Mesothelial cell of epicardium (in vitro differentiated cells): ENCODE data around the gene MRPL10. TPM values are rescaled to one million over a fixed set of nuclear protein-coding genes. Genes with fewer than 3 reads are reported as not detected.

ENCODE experiments used
- DNase-seq, 2 experiments: peaks; one replicate each; pipeline ENCODE4 v3.0.0; 2021; ENCODE audit warnings: low spot score in 2 of 2; ENCODE audit not compliant: unreplicated experiment in 2 of 2
- H3K27ac Mint-ChIP-seq: 2 replicates; pipeline ENCODE4 v1.8.0; 2021; ENCODE audit warnings: mixed read lengths
- H3K27me3 Mint-ChIP-seq: 2 replicates; pipeline ENCODE4 v1.8.0; 2021; ENCODE audit warnings: low read depth, mixed read lengths
- H3K36me3 Mint-ChIP-seq: 2 replicates; pipeline ENCODE4 v1.8.0; 2021; ENCODE audit warnings: mixed read lengths
- H3K4me1 Mint-ChIP-seq: 2 replicates; pipeline ENCODE4 v1.8.0; 2021; ENCODE audit warnings: mixed read lengths
- H3K4me3 Mint-ChIP-seq: 2 replicates; pipeline ENCODE4 v1.8.0; 2021; ENCODE audit warnings: mild to moderate bottlenecking, moderate library complexity, mixed read lengths
- H3K9me3 Mint-ChIP-seq: 2 replicates; pipeline ENCODE4 v1.8.0; 2021; ENCODE audit warnings: mixed read lengths
- CTCF ChIP-seq: fragments of 200-600 bp; sonication (generic); IDR thresholded peaks from one replicate; pipeline ENCODE4 v1.5.0; 2021; ENCODE audit warnings: antibody characterized with exemption; ENCODE audit not compliant: unreplicated experiment
- total RNA-seq: library from RNA; stranded (reverse); gene quantifications from 3 replicates; pipeline ENCODE4 v1.2.1, GENCODE V29; 2021

The MRPL10 gene
- total RNA-seq, 1 donor from 2014 or later = 41.0 TPM

DNA sequence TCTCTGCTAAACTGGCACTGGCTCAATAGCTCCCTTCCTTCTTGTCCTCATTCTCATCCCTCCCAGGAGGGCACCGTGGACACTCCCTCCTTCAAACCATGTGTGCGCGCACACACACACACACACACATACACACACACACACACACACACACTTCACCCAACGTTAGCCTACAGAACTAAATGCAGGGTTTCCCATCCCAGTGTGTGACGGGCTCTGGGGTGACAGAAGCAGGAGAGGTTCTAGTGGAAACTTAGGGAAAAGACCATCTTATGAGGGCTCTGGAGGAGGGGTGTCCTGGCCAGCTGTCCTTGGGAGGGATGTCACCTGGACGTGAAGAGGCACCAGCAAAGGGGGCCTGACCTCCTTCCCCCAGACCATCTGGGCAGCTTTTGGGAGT lies 29.4 kb downstream of the MRPL10 start:
- H3K36me3 Mint-ChIP-seq = peaks cover under 1% of the 10 kb centered on the region
- TF ChIP-seq CTCF = no peak
- no peak overlapping the region for H3K4me3 Mint-ChIP-seq
- no peak for DNase-seq
- H3K4me1 Mint-ChIP-seq = no peaks in the 10 kb centered on the region
- no peak overlapping the region for H3K27ac Mint-ChIP-seq
- H3K9me3 Mint-ChIP-seq = no peaks in the 10 kb centered on the region
- H3K27me3 Mint-ChIP-seq = peaks cover 42% of the 10 kb centered on the region

- peaks cover 44% of the 10 kb centered on the region for H3K27me3 Mint-ChIP-seq
- no peaks in the 10 kb centered on the region for H3K4me1 Mint-ChIP-seq
- H3K9me3 Mint-ChIP-seq = no peaks in the 10 kb centered on the region
- H3K27ac Mint-ChIP-seq = no peak overlapping the region
- DNase-seq = no peak
- TF ChIP-seq CTCF = no peak
- no peak overlapping the region for H3K4me3 Mint-ChIP-seq
- no peaks in the 10 kb centered on the region for H3K36me3 Mint-ChIP-seq
Measured at GRCh38 chr17:47801176-47801765, 30.1 kb downstream of the MRPL10 start.

- no peak for DNase-seq
- no peak overlapping the region for H3K4me3 Mint-ChIP-seq
- H3K9me3 Mint-ChIP-seq = no peaks in the 10 kb centered on the region
- H3K27me3 Mint-ChIP-seq = peaks cover 48% of the 10 kb centered on the region
- H3K36me3 Mint-ChIP-seq = no peaks in the 10 kb centered on the region
- TF ChIP-seq CTCF = no peak
- H3K4me1 Mint-ChIP-seq = no peaks in the 10 kb centered on the region
- H3K27ac Mint-ChIP-seq = no peak overlapping the region
Measured at GRCh38 chr17:47800686-47801085, 30.7 kb downstream of the MRPL10 start.

DNA sequence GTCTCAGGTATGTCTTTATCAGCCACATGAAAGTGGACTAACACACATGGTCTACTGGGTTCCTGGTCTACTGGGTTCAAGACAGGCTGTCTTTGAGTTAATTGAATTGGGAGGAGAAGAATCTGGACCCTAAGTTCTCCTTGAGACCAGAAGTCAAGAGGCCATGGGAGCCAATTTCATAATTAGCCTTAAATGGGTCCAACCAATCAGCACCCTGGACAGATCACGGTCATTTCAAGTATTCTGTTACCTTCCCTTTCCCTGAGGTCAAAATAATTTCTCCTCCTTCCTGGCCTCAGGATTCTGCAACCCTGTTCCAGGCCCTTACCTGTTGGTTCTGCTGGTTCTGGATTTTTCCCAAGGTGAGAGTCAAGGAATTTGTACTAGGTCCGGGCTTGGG lies 33.5 kb downstream of the MRPL10 start:
- no peak for TF ChIP-seq CTCF
- Mint-ChIP-seq H3K27me3 (peaks cover 58% of the 10 kb centered on the region), H3K9me3 (no peaks in the 10 kb centered on the region), H3K27ac (no peak overlapping the region), H3K4me1 (no peaks in the 10 kb centered on the region), H3K4me3 (no peak overlapping the region), H3K36me3 (no peaks in the 10 kb centered on the region)
- no peak for DNase-seq

DNA sequence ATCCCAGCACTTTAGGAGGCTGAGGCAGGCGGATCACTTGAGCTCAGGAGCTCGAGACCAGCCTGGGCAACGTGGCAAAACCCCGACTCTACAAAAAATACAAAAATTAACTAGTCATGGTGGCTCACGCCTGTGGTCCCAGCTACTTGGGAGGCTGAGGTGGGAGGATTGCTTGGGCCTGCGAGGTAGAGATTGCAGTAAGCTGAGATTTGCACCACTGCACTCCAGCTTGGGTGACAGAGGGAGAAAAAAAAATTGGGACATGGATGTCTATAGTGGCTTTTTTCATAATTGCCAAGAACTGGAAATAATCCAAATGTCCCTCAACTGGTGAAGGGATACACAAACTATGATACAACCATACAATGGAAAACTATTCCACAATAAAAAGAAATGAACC lies 38.4 kb downstream of the MRPL10 start:
- H3K36me3 Mint-ChIP-seq = no peaks in the 10 kb centered on the region
- H3K4me3 Mint-ChIP-seq = no peak overlapping the region
- H3K9me3 Mint-ChIP-seq = no peaks in the 10 kb centered on the region
- peaks cover 3% of the 10 kb centered on the region for H3K4me1 Mint-ChIP-seq
- peak in 1 of 2 experiments; percentile 25 for DNase-seq
- no peak for TF ChIP-seq CTCF
- H3K27me3 Mint-ChIP-seq = peaks cover 84% of the 10 kb centered on the region
- H3K27ac Mint-ChIP-seq = no peak overlapping the region

GRCh38 chr17:47792457-47792856 lies 38.9 kb downstream of the MRPL10 start:
- DNase-seq = no peak
- no peak for TF ChIP-seq CTCF
- Mint-ChIP-seq H3K27ac (no peak overlapping the region), H3K27me3 (peaks cover 86% of the 10 kb centered on the region), H3K4me1 (peaks cover 3% of the 10 kb centered on the region), H3K9me3 (no peaks in the 10 kb centered on the region), H3K36me3 (no peaks in the 10 kb centered on the region), H3K4me3 (no peak overlapping the region)
